22Rv1 (cell line): ENCODE measurements around the gene IFT74.

Source experiments
- ZFX ChIP-seq: fragments of 450-650 bp; IDR thresholded peaks from 2 replicates; pipeline ENCODE4 v1.6.1; 2017; ENCODE audit warnings: antibody characterized with exemption, borderline replicate concordance
- TF ChIP-seq, protein P1 (sequence below): fragments of 450-650 bp; IDR thresholded peaks from 2 replicates; pipeline ENCODE4 v1.5.1; 2017; ENCODE audit warnings: mild to moderate bottlenecking

DNA sequence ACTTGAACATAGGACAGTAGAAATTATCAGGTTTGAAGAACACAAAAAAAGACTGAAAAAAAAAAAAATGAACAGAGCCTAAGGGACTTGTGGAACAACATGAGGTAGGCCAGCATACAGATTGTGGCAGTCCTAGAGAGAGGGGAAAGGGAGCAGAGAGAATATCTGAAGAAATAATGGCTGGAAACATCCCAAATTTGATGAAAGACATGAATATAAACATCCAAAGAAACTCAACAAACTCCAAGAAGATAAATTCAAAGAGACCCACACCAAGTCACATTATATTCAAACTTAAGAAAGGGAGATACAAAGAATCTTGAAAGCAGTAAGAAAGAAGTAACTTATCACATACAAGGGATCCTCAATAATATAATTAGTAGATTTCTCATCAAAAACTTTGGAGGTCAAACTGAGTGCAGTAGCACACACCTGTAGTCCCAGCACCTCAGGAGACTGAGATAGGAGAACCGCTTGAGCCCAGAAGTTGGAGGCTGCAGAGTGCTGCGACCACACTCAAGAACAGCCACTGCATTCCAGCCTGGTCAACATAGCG lies 18.3 kb upstream of the IFT74 start:
- TF ChIP-seq, protein P1, sequence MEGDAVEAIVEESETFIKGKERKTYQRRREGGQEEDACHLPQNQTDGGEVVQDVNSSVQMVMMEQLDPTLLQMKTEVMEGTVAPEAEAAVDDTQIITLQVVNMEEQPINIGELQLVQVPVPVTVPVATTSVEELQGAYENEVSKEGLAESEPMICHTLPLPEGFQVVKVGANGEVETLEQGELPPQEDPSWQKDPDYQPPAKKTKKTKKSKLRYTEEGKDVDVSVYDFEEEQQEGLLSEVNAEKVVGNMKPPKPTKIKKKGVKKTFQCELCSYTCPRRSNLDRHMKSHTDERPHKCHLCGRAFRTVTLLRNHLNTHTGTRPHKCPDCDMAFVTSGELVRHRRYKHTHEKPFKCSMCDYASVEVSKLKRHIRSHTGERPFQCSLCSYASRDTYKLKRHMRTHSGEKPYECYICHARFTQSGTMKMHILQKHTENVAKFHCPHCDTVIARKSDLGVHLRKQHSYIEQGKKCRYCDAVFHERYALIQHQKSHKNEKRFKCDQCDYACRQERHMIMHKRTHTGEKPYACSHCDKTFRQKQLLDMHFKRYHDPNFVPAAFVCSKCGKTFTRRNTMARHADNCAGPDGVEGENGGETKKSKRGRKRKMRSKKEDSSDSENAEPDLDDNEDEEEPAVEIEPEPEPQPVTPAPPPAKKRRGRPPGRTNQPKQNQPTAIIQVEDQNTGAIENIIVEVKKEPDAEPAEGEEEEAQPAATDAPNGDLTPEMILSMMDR: no peak
- TF ChIP-seq ZFX: no peak
